ENCODE measurements around the gene CD70.

The CD70 gene

DNA sequence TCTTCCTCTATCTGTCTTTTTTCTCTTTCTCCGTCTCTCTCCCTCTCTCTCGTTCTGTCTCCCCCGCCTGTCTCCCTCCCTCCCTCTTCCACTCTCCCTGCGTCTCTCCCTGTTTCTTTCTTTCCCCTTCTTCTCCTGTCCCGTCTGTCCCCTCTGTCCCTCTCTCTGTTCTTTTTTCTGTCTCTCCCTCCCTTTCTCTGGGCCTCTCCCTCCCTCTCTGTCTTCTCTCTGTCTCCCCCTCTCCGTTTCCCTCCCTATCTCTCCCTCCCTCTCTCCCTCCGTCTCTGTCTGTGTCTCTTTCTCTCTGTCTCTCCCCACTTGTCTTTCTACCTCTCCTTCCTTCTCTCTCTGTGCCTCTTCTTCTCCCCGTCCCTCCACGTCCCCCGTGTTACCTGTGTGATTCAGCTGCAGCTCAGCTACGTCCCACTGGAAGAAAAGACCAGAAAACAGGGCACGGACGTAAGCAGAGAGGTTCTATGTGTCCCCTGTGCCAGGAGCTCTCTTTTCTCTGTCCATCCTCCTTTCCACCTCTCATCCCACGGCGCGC is 1.2 kb downstream of the CD70 start:
- no peak for ATAC-seq
- TF ChIP-seq ZNF565 (CRISPR knock-in tag; conservative IDR thresholded peaks at IDR 0.05; ENCODE audit: low read depth) (no peak), ZC3H10 (CRISPR knock-in tag; IDR thresholded peaks at IDR 0.05) (no peak), OSR1 (CRISPR knock-in tag; IDR thresholded peaks at IDR 0.05) (no peak), ZNF70 (CRISPR knock-in tag; IDR thresholded peaks at IDR 0.05) (no peak), GLIS3 (CRISPR knock-in tag; IDR thresholded peaks at IDR 0.05) (no peak), ZNF8 (CRISPR knock-in tag; IDR thresholded peaks at IDR 0.05) (no peak), TOX (CRISPR knock-in tag; IDR thresholded peaks at IDR 0.05; ENCODE audit: borderline replicate concordance) (no peak), ESRRG (CRISPR knock-in tag; IDR thresholded peaks at IDR 0.05) (no peak)
- TF ChIP-seq, protein P1, sequence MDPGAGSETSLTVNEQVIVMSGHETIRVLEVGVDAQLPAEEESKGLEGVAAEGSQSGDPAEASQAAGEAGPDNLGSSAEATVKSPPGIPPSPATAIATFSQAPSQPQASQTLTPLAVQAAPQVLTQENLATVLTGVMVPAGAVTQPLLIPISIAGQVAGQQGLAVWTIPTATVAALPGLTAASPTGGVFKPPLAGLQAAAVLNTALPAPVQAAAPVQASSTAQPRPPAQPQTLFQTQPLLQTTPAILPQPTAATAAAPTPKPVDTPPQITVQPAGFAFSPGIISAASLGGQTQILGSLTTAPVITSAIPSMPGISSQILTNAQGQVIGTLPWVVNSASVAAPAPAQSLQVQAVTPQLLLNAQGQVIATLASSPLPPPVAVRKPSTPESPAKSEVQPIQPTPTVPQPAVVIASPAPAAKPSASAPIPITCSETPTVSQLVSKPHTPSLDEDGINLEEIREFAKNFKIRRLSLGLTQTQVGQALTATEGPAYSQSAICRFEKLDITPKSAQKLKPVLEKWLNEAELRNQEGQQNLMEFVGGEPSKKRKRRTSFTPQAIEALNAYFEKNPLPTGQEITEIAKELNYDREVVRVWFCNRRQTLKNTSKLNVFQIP (CRISPR knock-in tag; IDR thresholded peaks at IDR 0.05; ENCODE audit: borderline replicate concordance, low read depth) = no peak

DNA sequence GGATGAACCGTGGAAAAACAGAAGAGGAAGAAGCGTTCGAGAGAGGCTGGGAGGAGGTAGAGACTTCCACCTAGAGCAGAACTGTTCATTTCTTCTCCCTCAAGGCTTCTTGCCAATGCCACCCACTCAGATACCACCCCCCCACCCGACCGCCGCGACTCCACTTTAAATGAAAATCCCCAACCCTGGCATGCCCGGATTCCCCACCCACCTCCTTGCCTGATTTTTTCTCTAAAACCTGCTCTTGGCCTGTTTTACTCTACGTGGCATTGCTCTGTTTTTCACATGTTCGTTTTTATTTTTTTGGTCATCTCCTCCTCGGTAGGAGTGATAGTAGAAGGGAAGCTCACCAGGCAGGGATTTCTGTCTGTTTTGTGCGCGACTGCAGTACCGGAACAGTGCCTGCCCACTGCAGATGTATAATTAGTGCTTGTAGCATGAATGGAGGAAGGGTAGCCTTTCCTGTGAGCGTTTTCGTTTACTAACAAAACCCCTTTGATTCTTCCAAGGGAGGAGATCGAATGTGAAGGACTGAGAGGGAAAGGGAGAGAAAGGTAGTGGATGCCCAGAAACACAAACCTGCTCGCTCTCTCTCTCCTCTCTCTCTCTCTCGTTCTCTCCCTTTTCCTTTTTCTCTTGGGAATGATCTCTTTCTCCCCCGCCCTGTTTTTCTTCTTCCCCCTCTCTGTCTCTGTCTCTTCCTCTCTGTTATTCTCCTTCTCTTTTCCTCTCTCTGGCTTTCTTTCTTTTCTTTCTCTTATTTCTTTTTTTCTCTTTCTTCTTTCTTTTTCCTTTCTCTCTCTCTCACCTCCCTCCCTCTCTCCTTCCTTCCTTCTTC is 2.2 kb downstream of the CD70 start:
- TF ChIP-seq ZFP3 (CRISPR knock-in tag; IDR thresholded peaks at IDR 0.05) (no peak), ZC3H10 (CRISPR knock-in tag; IDR thresholded peaks at IDR 0.05) (no peak), GLIS3 (CRISPR knock-in tag; IDR thresholded peaks at IDR 0.05) (no peak), RARB (CRISPR knock-in tag; IDR thresholded peaks at IDR 0.05) (no peak)
- no peak; the same call in 2 of the 3 replicates for ATAC-seq

DNA sequence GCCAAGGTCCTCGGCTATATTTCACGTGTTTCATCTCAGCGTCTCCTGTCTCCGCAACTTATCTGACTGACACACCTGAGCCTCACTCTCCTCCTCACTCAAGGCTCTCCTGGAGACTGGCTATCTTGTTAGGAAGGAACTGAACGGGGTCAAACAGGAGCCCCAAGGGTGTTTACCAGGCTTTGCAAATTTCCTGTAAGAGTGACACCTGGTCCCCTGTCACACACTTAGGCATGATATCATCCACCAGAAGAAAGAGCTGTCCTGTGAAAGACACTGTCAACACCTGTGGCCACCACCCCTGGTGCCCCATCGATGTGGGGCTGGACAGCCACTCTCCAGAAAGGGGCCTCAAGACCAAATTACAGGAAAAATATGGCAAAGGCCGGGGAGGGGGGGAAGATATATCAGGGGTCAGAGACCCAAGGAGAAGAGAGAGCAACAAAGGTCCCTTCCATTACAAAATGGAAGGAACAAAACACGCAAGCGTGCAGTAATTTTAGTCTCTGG is 2.9 kb downstream of the CD70 start:
- no peak for TF ChIP-seq ESRRG (CRISPR knock-in tag; IDR thresholded peaks at IDR 0.05)
- TF ChIP-seq ZNF565 (CRISPR knock-in tag; conservative IDR thresholded peaks at IDR 0.05; ENCODE audit: low read depth) = no peak
- TF ChIP-seq CSDC2 (CRISPR knock-in tag; IDR thresholded peaks at IDR 0.05) = no peak
- no peak for TF ChIP-seq GLIS3 (CRISPR knock-in tag; IDR thresholded peaks at IDR 0.05)
- no peak for ATAC-seq

DNA sequence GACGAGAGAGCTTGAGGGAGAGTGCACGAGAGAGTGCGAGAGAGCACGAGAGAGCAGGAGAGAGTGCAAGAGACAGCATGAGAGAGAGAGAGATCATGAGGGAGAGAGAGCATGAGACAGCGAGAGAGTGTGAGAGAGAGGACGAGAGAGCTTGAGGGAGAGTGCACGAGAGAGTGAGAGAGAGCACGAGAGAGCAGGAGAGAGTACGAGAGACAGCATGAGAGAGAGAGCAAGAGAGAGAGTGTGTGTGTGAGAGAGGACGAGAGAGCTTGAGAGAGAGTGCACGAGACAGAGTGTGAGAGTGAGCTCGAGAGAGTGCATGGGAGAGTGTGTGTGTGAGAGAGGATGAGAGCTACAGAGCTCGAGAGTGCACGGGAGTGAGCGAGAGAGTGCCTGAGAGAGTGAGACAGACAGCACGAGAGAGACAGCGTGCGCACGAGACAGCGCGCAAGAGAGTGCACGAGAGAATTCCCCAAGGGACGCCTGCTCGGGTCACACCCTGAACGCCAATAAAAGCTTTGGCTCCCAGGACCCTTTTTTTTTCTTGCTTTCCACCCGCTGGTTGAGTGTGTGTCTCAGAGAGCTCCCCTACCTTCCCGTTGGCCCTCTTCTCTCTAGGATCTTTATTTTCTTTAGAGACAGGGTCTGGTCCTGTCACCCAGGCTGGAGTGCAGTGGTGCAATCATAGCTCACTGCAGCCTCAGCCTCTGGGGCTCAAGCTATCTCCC is 3.7 kb downstream of the CD70 start:
- TF ChIP-seq, protein P2, sequence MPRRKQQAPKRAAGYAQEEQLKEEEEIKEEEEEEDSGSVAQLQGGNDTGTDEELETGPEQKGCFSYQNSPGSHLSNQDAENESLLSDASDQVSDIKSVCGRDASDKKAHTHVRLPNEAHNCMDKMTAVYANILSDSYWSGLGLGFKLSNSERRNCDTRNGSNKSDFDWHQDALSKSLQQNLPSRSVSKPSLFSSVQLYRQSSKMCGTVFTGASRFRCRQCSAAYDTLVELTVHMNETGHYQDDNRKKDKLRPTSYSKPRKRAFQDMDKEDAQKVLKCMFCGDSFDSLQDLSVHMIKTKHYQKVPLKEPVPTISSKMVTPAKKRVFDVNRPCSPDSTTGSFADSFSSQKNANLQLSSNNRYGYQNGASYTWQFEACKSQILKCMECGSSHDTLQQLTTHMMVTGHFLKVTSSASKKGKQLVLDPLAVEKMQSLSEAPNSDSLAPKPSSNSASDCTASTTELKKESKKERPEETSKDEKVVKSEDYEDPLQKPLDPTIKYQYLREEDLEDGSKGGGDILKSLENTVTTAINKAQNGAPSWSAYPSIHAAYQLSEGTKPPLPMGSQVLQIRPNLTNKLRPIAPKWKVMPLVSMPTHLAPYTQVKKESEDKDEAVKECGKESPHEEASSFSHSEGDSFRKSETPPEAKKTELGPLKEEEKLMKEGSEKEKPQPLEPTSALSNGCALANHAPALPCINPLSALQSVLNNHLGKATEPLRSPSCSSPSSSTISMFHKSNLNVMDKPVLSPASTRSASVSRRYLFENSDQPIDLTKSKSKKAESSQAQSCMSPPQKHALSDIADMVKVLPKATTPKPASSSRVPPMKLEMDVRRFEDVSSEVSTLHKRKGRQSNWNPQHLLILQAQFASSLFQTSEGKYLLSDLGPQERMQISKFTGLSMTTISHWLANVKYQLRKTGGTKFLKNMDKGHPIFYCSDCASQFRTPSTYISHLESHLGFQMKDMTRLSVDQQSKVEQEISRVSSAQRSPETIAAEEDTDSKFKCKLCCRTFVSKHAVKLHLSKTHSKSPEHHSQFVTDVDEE (CRISPR knock-in tag; IDR thresholded peaks at IDR 0.05) = no peak
- no peak for TF ChIP-seq ZNF8 (CRISPR knock-in tag; IDR thresholded peaks at IDR 0.05)
- TF ChIP-seq, protein P3, sequence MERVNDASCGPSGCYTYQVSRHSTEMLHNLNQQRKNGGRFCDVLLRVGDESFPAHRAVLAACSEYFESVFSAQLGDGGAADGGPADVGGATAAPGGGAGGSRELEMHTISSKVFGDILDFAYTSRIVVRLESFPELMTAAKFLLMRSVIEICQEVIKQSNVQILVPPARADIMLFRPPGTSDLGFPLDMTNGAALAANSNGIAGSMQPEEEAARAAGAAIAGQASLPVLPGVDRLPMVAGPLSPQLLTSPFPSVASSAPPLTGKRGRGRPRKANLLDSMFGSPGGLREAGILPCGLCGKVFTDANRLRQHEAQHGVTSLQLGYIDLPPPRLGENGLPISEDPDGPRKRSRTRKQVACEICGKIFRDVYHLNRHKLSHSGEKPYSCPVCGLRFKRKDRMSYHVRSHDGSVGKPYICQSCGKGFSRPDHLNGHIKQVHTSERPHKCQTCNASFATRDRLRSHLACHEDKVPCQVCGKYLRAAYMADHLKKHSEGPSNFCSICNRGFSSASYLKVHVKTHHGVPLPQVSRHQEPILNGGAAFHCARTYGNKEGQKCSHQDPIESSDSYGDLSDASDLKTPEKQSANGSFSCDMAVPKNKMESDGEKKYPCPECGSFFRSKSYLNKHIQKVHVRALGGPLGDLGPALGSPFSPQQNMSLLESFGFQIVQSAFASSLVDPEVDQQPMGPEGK (CRISPR knock-in tag; IDR thresholded peaks at IDR 0.05; ENCODE audit: borderline replicate concordance) = no peak
- TF ChIP-seq TOX (CRISPR knock-in tag; IDR thresholded peaks at IDR 0.05; ENCODE audit: borderline replicate concordance) = no peak
- TF ChIP-seq ZFP3 (CRISPR knock-in tag; IDR thresholded peaks at IDR 0.05) = no peak
- no peak for TF ChIP-seq CSDC2 (CRISPR knock-in tag; IDR thresholded peaks at IDR 0.05)
- no peak for TF ChIP-seq TCF4 (CRISPR knock-in tag; IDR thresholded peaks at IDR 0.05; ENCODE audit: borderline replicate concordance)
- no peak for TF ChIP-seq PPARA (CRISPR knock-in tag; IDR thresholded peaks at IDR 0.05; ENCODE audit: borderline replicate concordance)
- no peak for TF ChIP-seq GLIS3 (CRISPR knock-in tag; IDR thresholded peaks at IDR 0.05)
- no peak for TF ChIP-seq ISL1 (CRISPR knock-in tag; IDR thresholded peaks at IDR 0.05)
- TF ChIP-seq, protein P4, sequence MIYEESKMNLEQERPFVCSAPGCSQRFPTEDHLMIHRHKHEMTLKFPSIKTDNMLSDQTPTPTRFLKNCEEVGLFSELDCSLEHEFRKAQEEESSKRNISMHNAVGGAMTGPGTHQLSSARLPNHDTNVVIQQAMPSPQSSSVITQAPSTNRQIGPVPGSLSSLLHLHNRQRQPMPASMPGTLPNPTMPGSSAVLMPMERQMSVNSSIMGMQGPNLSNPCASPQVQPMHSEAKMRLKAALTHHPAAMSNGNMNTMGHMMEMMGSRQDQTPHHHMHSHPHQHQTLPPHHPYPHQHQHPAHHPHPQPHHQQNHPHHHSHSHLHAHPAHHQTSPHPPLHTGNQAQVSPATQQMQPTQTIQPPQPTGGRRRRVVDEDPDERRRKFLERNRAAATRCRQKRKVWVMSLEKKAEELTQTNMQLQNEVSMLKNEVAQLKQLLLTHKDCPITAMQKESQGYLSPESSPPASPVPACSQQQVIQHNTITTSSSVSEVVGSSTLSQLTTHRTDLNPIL (CRISPR knock-in tag; IDR thresholded peaks at IDR 0.05; ENCODE audit: low read depth) = no peak
- ATAC-seq = peak; percentile 56

Data from SK-N-SH treated with all-trans-retinoic acid at 6 μM for 48 hours (cell line).